Mucosa of rectum (tissue), 2 donors: ENCODE data around the gene JAG1.
A peak's percentile ranks its signal among the peaks of the same experiment; 100 is the strongest.

Experiments used
- H3K27ac ChIP-seq, 2 donors: one replicate each; pipeline ENCODE4 v1.7.0; 2013; ENCODE audit warnings: inconsistent platforms in 2 of 2, low read depth in 2 of 2, low read length in 2 of 2
- H3K27me3 ChIP-seq, 2 donors: one replicate each; pipeline ENCODE4 v1.7.0; 2013; ENCODE audit warnings: low read length in 2 of 2; ENCODE audit not compliant: control insufficient read depth in 2 of 2, insufficient read depth in 2 of 2
- H3K36me3 ChIP-seq, 2 donors: one replicate each; pipeline ENCODE4 v1.7.0; 2013; ENCODE audit warnings: low read length in 2 of 2; ENCODE audit not compliant: control insufficient read depth in 2 of 2, insufficient read depth in 2 of 2
- H3K4me1 ChIP-seq, 2 donors: one replicate each; pipeline ENCODE4 v1.7.0; 2013; ENCODE audit warnings: low read length in 2 of 2, mild to moderate bottlenecking in 1 of 2; ENCODE audit not compliant: control insufficient read depth in 2 of 2, insufficient read depth in 2 of 2
- H3K4me3 ChIP-seq, 2 donors: one replicate each; pipeline ENCODE4 v1.7.0; 2013; ENCODE audit warnings: low read length in 2 of 2
- H3K9ac ChIP-seq, 2 donors: one replicate each; pipeline ENCODE4 v1.7.0; 2013; ENCODE audit warnings: low read length in 2 of 2, low read depth in 1 of 2, mild to moderate bottlenecking in 1 of 2
- H3K9me3 ChIP-seq, 2 donors: one replicate each; pipeline ENCODE4 v1.7.0; 2013; ENCODE audit warnings: low read length in 2 of 2; ENCODE audit not compliant: control insufficient read depth in 2 of 2
- donor health status: healthy.
- donor health status: Normal muscosa, but diverticular disease.

JAG1 gene

GRCh38 chr20:10713161-10713560 lies 39.4 kb upstream of the JAG1 start:
- H3K9ac ChIP-seq, result no peak overlapping the region
- no peak overlapping the region for H3K4me3 ChIP-seq
- H3K9me3 ChIP-seq, result no peaks in the 10 kb centered on the region
- no peak overlapping the region for H3K27ac ChIP-seq
- H3K4me1 ChIP-seq, result peaks cover 13 to 35% of the 10 kb centered on the region in 2 donors
- no peaks in the 10 kb centered on the region for H3K36me3 ChIP-seq
- no peaks in the 10 kb centered on the region for H3K27me3 ChIP-seq

- no peaks in the 10 kb centered on the region for H3K9me3 ChIP-seq
- no peaks in the 10 kb centered on the region for H3K27me3 ChIP-seq
- no peak overlapping the region for H3K9ac ChIP-seq
- no peak overlapping the region for H3K4me3 ChIP-seq
- no peaks in the 10 kb centered on the region for H3K36me3 ChIP-seq
- peak overlapping the region; percentile 14 to 40 for H3K27ac ChIP-seq
- peaks cover 8 to 38% of the 10 kb centered on the region in 2 donors for H3K4me1 ChIP-seq
Measured at GRCh38 chr20:10711903-10712451, 38.2 kb upstream of the JAG1 start.

DNA sequence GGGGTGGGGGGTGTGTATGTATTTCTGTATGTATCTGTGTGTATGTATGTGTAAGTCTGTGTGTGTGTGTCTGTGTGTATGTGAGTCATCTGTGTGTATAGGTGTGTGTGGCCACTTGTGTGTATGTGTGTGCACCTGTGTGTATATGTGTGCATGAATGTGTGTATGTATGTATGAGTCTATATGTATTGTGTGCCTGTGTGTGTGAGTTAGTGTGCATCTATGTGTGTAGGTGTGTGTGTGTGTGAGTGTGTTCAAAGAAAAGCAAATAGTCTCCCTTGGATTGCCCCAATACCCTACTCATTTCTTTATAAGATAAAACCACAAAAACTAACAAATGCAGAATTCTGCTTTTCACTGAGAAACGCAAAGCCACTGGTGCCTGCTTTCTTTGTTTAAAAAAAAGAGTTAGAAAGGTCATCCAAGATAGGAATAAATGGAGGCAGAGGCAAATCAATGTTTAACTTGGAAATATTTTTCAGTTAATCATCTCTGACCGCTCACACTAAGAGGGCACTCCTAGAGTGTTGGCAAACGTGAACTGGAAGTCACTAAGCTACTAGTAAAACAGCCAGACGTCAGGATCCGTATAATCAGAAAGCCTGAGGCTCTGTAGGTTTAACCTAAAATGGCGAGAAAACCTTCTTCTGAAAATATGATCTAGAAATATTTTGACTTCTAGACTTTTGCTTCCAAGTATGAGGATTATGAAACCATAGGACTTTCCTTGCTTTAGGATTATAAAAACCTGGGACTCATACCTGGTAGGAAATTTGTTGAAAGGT lies 37.4 kb upstream of the JAG1 start:
- peak overlapping the region; percentile 14 to 40 for H3K27ac ChIP-seq
- H3K4me1 ChIP-seq, result peaks cover 6 to 31% of the 10 kb centered on the region in 2 donors
- no peak overlapping the region for H3K9ac ChIP-seq
- no peaks in the 10 kb centered on the region for H3K36me3 ChIP-seq
- H3K9me3 ChIP-seq, result no peaks in the 10 kb centered on the region
- peak overlapping the region in 1 of 2 donors; percentile 9 for H3K4me3 ChIP-seq
- no peaks in the 10 kb centered on the region for H3K27me3 ChIP-seq

DNA sequence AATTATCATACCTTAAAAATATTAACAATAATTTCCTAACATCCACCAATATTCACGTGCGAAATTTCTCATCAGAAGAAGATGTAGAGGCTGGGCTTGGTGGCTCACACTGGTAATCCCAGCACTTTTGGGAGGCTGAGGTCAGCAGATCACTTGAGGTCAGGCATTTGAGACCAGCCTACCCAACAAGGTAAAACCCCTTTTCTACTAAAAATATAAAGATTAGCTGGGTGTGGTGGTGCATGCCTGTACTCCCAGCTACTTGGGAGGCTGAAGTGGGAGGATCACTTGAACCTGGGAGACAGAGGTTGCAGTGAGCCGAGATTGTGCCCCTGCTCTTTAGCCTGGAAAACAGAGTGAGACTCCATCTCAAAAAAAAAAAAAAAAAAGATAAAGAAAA lies 36.1 kb upstream of the JAG1 start:
- Histone ChIP-seq H3K9me3 (no peaks in the 10 kb centered on the region), H3K4me1 (peaks cover 3 to 28% of the 10 kb centered on the region in 2 donors), H3K36me3 (no peaks in the 10 kb centered on the region), H3K27me3 (no peaks in the 10 kb centered on the region), H3K27ac (peak overlapping the region in 1 of 2 donors; percentile 35), H3K9ac (no peak overlapping the region), H3K4me3 (no peak overlapping the region)

DNA sequence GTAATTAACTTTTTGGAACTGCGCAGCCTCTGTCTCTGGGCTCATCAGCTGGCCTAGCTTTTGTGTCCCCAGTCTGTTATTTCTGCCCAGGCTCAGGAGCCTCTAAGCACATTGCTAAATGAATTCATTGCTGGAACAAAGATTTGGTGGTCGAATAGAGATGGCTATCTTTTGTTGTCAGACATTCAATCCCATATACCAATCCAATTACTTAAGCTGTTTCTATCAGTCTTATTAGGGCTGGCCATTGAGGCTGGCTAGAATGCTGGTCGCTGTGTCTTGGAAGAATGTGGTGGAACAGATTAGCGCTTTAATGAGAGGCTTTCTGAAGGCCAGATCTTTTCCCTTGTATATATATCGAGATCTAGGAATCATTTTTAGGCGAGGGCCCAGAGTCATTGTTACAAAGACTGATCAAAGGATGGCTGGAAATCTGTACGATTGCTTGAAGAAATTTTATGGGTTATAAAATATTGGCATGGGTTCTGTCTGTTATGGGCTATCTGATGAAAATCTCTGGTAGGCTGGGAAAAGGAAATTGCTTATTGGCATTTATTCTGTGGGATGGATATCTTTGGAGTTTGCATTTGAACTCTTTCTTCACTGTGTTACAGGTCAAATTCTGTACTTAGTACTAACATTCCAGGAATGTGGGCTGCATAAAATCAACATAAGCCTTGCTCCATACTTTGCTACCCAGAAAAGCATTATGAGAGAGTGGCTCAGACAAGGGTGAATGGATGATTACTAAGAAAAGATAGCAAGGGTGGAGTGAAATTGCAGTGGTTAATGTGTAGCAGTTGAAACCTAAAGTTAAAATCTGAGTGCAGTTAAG lies 34.8 kb upstream of the JAG1 start:
- Histone ChIP-seq H3K9ac (no peak overlapping the region), H3K4me3 (no peak overlapping the region), H3K9me3 (no peaks in the 10 kb centered on the region), H3K27ac (peak overlapping the region; percentile 16 to 34), H3K36me3 (no peaks in the 10 kb centered on the region), H3K4me1 (peaks cover 3 to 24% of the 10 kb centered on the region in 2 donors), H3K27me3 (no peaks in the 10 kb centered on the region)

- no peaks in the 10 kb centered on the region for H3K27me3 ChIP-seq
- peak overlapping the region in 1 of 2 donors; percentile 16 for H3K27ac ChIP-seq
- no peak overlapping the region for H3K4me3 ChIP-seq
- H3K9ac ChIP-seq, result no peak overlapping the region
- H3K9me3 ChIP-seq, result no peaks in the 10 kb centered on the region
- H3K36me3 ChIP-seq, result no peaks in the 10 kb centered on the region
- H3K4me1 ChIP-seq, result peaks cover 3 to 24% of the 10 kb centered on the region in 2 donors
Measured at GRCh38 chr20:10707791-10708190, 34.0 kb upstream of the JAG1 start.

DNA sequence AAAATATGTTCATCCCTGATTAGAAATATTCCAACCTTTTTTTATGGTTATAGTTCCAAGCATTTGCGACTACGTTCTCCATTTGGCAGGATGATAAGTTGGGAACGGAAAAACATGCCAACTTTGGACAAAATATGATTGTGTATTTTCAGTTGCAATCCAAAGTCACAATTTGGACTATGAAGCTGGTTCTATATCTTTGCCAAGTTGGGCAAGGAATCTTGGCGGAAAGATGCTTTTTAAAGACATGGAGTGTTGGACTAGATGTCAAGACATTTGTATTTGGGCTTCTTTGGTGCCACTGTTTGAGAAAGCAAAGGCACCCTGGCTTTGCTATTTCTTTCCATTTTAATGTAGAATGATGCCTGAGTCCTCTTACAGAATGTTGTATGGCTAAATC lies 33.3 kb upstream of the JAG1 start:
- Histone ChIP-seq H3K4me3 (no peak overlapping the region), H3K36me3 (no peaks in the 10 kb centered on the region), H3K27ac (no peak overlapping the region), H3K9ac (no peak overlapping the region), H3K4me1 (peaks cover 3 to 24% of the 10 kb centered on the region in 2 donors), H3K9me3 (no peaks in the 10 kb centered on the region), H3K27me3 (no peaks in the 10 kb centered on the region)

DNA sequence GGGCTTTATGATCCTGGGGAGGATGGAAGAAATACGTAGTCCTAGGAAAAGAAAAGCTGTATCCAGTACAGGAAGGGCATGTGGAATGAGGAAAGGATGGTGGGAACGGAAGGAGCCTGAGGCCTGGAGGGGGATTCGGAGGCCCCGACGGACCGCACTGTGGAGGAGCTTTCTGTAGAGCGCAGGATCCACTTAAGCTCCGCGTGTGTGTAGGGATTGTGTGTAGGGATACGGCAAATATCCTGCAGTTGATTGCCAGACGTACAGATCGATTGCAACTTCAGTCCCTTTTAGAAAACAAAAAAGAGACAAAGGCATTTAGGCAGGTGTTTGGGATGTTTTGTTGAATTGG lies 32.6 kb upstream of the JAG1 start:
- peak overlapping the region in 1 of 2 donors; percentile 45 for H3K27ac ChIP-seq
- peaks cover 3 to 22% of the 10 kb centered on the region in 2 donors for H3K4me1 ChIP-seq
- no peak overlapping the region for H3K4me3 ChIP-seq
- no peaks in the 10 kb centered on the region for H3K36me3 ChIP-seq
- H3K27me3 ChIP-seq, result no peaks in the 10 kb centered on the region
- no peak overlapping the region for H3K9ac ChIP-seq
- H3K9me3 ChIP-seq, result no peaks in the 10 kb centered on the region

DNA sequence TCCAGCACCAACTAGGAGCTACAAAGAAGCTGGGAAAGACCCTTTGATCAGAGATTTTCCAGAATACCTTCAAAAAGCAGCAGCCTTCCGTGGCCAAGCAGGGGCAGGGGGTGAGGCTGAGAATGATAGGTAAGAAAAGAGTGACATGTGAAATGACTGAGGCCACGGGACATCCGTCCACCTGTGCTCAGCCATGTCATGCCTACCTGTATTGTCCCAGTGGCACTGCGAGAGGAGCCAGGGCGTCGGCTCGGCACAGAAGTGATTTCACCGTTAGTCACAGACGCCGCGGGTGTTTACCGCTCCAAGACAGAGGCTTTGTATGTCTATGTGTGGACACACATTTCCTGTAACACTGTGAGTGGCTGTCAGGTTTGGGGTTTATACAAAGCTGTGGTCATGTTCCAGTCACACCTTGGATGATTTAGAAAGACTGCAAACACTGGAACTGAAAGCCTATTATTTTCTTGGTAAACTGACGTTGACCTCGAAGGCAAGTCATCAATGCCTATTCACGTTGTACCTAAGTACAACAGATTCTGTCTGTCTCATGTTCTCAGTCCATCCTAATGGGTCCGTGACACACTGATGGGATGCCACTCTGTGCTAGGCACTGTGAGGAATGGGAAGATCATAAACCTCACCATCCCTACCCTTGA lies 32.1 kb upstream of the JAG1 start:
- no peaks in the 10 kb centered on the region for H3K36me3 ChIP-seq
- no peaks in the 10 kb centered on the region for H3K27me3 ChIP-seq
- peak overlapping the region in 1 of 2 donors; percentile 45 for H3K27ac ChIP-seq
- H3K9ac ChIP-seq, result no peak overlapping the region
- H3K4me3 ChIP-seq, result no peak overlapping the region
- H3K9me3 ChIP-seq, result no peaks in the 10 kb centered on the region
- H3K4me1 ChIP-seq, result peaks cover 0 to 17% of the 10 kb centered on the region in 2 donors
